Suprapubic skin (tissue), 4 donors: Measurements from ENCODE around the gene CCBE1. TPM values are rescaled to one million over a fixed set of nuclear protein-coding genes. Genes with fewer than 3 reads are reported as not detected.

ENCODE experiments used
- DNase-seq, 2 donors: peaks; one replicate each; pipeline ENCODE4 v3.0.0-alpha.2; 2019; ENCODE audit warnings: low spot score in 2 of 2
- H3K27ac ChIP-seq: fragments of 200-600 bp; sonication (generic); one replicate; pipeline ENCODE4 v1.5.1; 2019
- H3K27me3 ChIP-seq: fragments of 200-600 bp; sonication (generic); one replicate; pipeline ENCODE4 v1.5.1; 2019
- H3K36me3 ChIP-seq: fragments of 200-600 bp; sonication (generic); one replicate; pipeline ENCODE4 v1.5.1; 2019
- H3K4me1 ChIP-seq: fragments of 200-600 bp; sonication (generic); one replicate; pipeline ENCODE4 v1.5.1; 2019
- H3K4me3 ChIP-seq: fragments of 200-600 bp; sonication (generic); one replicate; pipeline ENCODE4 v1.5.1; 2019; ENCODE audit warnings: mild to moderate bottlenecking
- H3K9me3 ChIP-seq: fragments of 200-600 bp; sonication (generic); one replicate; pipeline ENCODE4 v1.5.1; 2019
- EP300 ChIP-seq: sonication (generic); formaldehyde crosslinking; IDR thresholded peaks from one replicate; pipeline ENCODE4 v1.6.1; 2017; ENCODE audit warnings: antibody characterized with exemption
- POLR2A ChIP-seq, 2 donors: fragments of 450-650 bp; IDR thresholded peaks; one replicate each; pipeline ENCODE4 v1.6.1; 2017; ENCODE audit warnings: antibody characterized with exemption in 2 of 2, mild to moderate bottlenecking in 2 of 2, moderate library complexity in 2 of 2
- POLR2AphosphoS5 ChIP-seq, 3 donors: sonication (generic); formaldehyde crosslinking; IDR thresholded peaks; one replicate each; pipeline ENCODE4 v1.6.1; 2017; ENCODE audit warnings: antibody characterized with exemption in 3 of 3
- WGBS: methylation state at CpG from one replicate; pipeline ENCODE4 v1.1.5; 2018; 5-methylcytosine and 5-hydroxymethylcytosine counted together
- total RNA-seq, 4 donors: library from RNA; depleted of rRNA; stranded (reverse); fragments of >200 nt; gene quantifications; one replicate each; pipeline ENCODE4 v1.1.0, GENCODE V29; 2016
- TF ChIP-seq, protein P1 (sequence below), 2 donors: fragments of 200-600 bp in 1 of 2; fragments of 450-650 bp in 1 of 2; sonication (generic) in 1 of 2; IDR thresholded peaks; one replicate each; pipeline ENCODE4 v1.5.1; 2016 to 2019; ENCODE audit warnings: antibody characterized with exemption in 2 of 2, mild to moderate bottlenecking in 1 of 2, moderate library complexity in 1 of 2

CCBE1 gene
- total RNA-seq, 4 donors from 2014 or later, result 0.81 to 3.7 (median 1.7) TPM

DNA sequence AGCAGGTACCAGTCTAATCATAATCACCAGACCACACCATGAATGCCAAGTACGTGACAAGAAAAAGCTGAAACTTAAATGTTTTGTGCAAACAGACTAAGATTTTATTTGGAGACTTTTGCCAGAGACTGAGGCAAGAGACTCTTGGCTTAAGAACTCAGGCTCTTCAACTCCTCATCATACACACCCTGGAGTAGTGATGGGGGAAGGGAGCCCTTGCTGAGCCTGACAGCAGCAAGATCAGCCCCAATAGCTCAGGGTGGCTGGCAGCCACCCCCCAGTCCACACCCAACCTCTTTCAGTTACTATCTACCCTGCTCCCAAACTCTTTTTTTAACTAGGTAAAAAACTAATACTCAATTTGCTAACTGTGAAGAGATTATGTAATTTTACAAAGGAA lies 114.8 kb downstream of the CCBE1 start:
- Histone ChIP-seq H3K36me3 (no peaks in the 10 kb centered on the region), H3K4me1 (no peaks in the 10 kb centered on the region), H3K27ac (no peak overlapping the region), H3K27me3 (no peaks in the 10 kb centered on the region), H3K4me3 (no peak overlapping the region), H3K9me3 (no peaks in the 10 kb centered on the region)
- WGBS, result 65% methylated on average over 1 of the region's 1 CpG
- TF ChIP-seq EP300 (no peak), POLR2AphosphoS5 (IDR thresholded peaks at IDR 0.05) (no peak), POLR2A (IDR thresholded peaks at IDR 0.05) (no peak)
- TF ChIP-seq, protein P1, sequence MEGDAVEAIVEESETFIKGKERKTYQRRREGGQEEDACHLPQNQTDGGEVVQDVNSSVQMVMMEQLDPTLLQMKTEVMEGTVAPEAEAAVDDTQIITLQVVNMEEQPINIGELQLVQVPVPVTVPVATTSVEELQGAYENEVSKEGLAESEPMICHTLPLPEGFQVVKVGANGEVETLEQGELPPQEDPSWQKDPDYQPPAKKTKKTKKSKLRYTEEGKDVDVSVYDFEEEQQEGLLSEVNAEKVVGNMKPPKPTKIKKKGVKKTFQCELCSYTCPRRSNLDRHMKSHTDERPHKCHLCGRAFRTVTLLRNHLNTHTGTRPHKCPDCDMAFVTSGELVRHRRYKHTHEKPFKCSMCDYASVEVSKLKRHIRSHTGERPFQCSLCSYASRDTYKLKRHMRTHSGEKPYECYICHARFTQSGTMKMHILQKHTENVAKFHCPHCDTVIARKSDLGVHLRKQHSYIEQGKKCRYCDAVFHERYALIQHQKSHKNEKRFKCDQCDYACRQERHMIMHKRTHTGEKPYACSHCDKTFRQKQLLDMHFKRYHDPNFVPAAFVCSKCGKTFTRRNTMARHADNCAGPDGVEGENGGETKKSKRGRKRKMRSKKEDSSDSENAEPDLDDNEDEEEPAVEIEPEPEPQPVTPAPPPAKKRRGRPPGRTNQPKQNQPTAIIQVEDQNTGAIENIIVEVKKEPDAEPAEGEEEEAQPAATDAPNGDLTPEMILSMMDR (IDR thresholded peaks at IDR 0.05), result no peak
- DNase-seq, result no peak

DNA sequence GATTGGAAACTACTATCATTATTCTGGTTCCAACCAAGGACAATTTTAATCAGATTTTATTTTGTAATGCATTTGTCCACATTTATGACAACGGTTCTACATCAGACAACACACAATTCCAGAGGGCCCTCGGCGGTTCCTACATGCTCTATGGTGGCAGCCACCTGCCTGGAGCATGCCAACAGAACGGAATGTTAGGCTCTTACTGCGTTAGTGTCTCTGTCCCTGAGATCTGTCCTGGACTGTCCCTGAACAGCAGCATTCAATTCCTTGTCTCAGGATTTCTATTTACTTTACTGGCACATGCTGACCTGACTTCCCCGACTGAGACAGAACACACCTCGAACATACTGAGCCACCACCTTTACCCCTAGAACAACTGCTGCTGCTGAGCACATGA lies 117.7 kb downstream of the CCBE1 start:
- no peak for DNase-seq
- Histone ChIP-seq H3K27ac (no peak overlapping the region), H3K36me3 (no peaks in the 10 kb centered on the region), H3K27me3 (no peaks in the 10 kb centered on the region), H3K4me1 (no peaks in the 10 kb centered on the region), H3K4me3 (no peak overlapping the region), H3K9me3 (no peaks in the 10 kb centered on the region)
- WGBS, result 76% methylated on average over 7 of the region's 7 CpGs
- TF ChIP-seq, protein P1 (IDR thresholded peaks at IDR 0.05), result no peak
- no peak for TF ChIP-seq POLR2AphosphoS5 (IDR thresholded peaks at IDR 0.05)
- TF ChIP-seq EP300, result no peak
- TF ChIP-seq POLR2A (IDR thresholded peaks at IDR 0.05), result no peak

DNA sequence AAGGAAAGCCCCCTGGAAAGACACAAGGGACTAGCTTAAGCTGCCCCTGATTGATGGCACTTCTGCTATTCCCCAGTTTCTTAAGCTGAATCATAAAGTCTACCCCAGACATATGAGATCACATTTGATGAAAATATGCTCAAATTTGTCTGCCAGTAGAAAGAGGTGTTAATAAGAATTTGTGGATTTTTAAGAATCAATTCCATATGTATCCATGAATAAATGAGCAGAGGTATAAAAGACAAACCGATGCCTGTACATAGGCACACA lies 119.9 kb downstream of the CCBE1 start:
- H3K9me3 ChIP-seq, result no peaks in the 10 kb centered on the region
- no peak overlapping the region for H3K4me3 ChIP-seq
- H3K4me1 ChIP-seq, result no peaks in the 10 kb centered on the region
- no peak overlapping the region for H3K27ac ChIP-seq
- DNase-seq, result no peak
- TF ChIP-seq, protein P1 (IDR thresholded peaks at IDR 0.05), result no peak
- TF ChIP-seq POLR2AphosphoS5 (IDR thresholded peaks at IDR 0.05) (no peak), EP300 (no peak), POLR2A (IDR thresholded peaks at IDR 0.05) (no peak)
- no peaks in the 10 kb centered on the region for H3K27me3 ChIP-seq
- 69% methylated on average over 1 of the region's 1 CpG for WGBS
- H3K36me3 ChIP-seq, result no peaks in the 10 kb centered on the region

DNA sequence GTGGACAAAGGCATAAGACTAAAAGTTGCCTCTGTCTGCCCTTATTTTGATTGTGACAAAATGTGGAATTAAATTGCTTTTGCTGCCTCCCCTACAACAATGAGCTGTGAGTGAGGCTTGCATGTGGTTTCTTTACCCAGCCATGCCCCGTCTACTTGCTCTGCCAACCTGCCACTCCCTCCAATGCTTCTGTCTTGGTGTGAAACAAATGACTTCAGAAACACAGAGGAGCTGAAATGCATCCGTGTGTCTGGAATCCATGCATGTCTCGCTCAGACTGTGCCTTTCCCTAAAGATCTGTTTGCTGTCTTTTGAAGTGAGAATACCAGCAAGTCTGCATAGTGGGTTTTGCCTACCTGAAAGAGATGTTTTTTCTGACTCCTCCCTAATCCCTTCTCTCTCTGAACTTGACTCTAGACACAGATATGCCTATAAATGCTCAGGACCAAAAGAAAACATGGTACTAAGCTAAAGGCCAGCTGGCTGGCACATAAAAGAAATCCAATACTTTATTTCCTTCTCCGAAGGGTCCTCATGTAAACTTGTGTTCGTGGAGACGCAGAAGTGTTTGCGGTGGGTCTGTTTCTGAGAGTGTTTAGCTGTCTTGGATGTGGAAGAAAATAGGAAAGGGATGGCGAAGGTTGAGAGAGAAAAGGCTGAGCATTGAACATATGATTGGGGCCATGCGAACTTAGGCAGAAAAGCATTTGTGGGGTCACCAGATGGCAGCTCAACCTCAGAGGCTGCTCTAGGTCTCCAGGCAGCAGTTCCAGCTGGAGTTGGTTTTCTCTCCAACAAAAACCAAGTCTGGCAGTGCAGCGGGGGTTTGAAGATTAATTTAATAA lies 120.5 kb downstream of the CCBE1 start:
- Histone ChIP-seq H3K4me3 (no peak overlapping the region), H3K9me3 (no peaks in the 10 kb centered on the region), H3K27me3 (no peaks in the 10 kb centered on the region), H3K36me3 (no peaks in the 10 kb centered on the region), H3K27ac (no peak overlapping the region), H3K4me1 (no peaks in the 10 kb centered on the region)
- no peak for TF ChIP-seq POLR2AphosphoS5 (IDR thresholded peaks at IDR 0.05)
- no peak for TF ChIP-seq EP300
- TF ChIP-seq POLR2A (IDR thresholded peaks at IDR 0.05), result no peak
- TF ChIP-seq, protein P1 (IDR thresholded peaks at IDR 0.05), result no peak
- DNase-seq, result no peak
- 82% methylated on average over 10 of the region's 10 CpGs for WGBS

DNA sequence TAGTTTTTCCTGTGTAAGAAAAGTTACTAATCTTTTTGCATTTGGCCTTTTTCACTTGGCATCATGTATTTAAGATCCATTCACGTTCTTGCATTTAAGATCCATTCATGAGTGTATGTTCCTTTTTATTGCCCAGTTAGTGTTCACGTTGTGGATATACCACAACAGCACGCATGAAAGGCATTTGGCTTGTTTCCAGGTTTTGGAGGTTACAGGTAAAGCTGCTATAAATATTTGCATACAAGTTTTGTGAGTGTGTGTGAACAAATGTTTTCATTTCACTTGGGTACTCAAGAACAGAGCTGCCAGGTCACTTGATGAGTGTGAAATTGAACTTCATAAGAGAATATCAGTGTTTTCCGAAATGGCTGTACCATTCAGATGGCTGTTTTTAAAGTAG lies 121.2 kb downstream of the CCBE1 start:
- no peak for TF ChIP-seq POLR2A (IDR thresholded peaks at IDR 0.05)
- TF ChIP-seq EP300, result no peak
- TF ChIP-seq, protein P1 (IDR thresholded peaks at IDR 0.05), result no peak
- TF ChIP-seq POLR2AphosphoS5 (IDR thresholded peaks at IDR 0.05), result no peak
- no peak for DNase-seq
- Histone ChIP-seq H3K9me3 (no peaks in the 10 kb centered on the region), H3K36me3 (no peaks in the 10 kb centered on the region), H3K27me3 (no peaks in the 10 kb centered on the region), H3K27ac (no peak overlapping the region), H3K4me1 (no peaks in the 10 kb centered on the region), H3K4me3 (no peak overlapping the region)
- WGBS, result 51% methylated on average over 4 of the region's 4 CpGs
